Activated naive CD8-positive, alpha-beta T cell treated with anti-CD3 and anti-CD28 coated beads, Interleukin-2, amount 50 U/mL, for 16 hours (primary cell): ENCODE data around the gene USP7.
A peak's percentile ranks its signal among the peaks of the same experiment; 100 is the strongest.
"Not testable (repeated sequence)": the region's sequence is repeated elsewhere in the genome, so short reads cannot be mapped to it uniquely, and the experiment has no call there.

Experiments used
- DNase-seq: peaks from one replicate; pipeline ENCODE4 v3.0.0-alpha.2; 2020; ENCODE audit warnings: low read depth, low spot score

USP7 gene

GRCh38 chr16:8963821-8964441 is at the start of gene USP7:
Gene USP7, minus strand, starts transcription at chr16:8963906. Its CDS starts 621 bp downstream, at chr16:8963285.
- DNase-seq = peak; percentile 84

GRCh38 chr16:9013508-9013864 is 49.8 kb upstream of the USP7 start:
- no peak for DNase-seq

- no peak for DNase-seq
Measured at GRCh38 chr16:9012848-9013507, 49.3 kb upstream of the USP7 start.

GRCh38 chr16:9012330-9012729 is 48.6 kb upstream of the USP7 start:
- DNase-seq = no peak

- DNase-seq = peak; percentile 41
Measured at GRCh38 chr16:9008601-9009260, 45.0 kb upstream of the USP7 start.

GRCh38 chr16:9007177-9007794 is 43.6 kb upstream of the USP7 start:
- DNase-seq = no peak

- DNase-seq = no peak
Measured at GRCh38 chr16:9004183-9004582, 40.5 kb upstream of the USP7 start.

GRCh38 chr16:9003763-9004162 is 40.1 kb upstream of the USP7 start:
- DNase-seq = no peak

GRCh38 chr16:9003322-9003721 is 39.6 kb upstream of the USP7 start:
- DNase-seq = no peak

- no peak for DNase-seq
Measured at GRCh38 chr16:9002042-9002441, 38.3 kb upstream of the USP7 start.

- no peak for DNase-seq
Measured at GRCh38 chr16:9000664-9001063, 37.0 kb upstream of the USP7 start.

- no peak for DNase-seq
Measured at GRCh38 chr16:8999800-9000199, 36.1 kb upstream of the USP7 start.

GRCh38 chr16:8998108-8998507 is 34.4 kb upstream of the USP7 start:
- no peak for DNase-seq

- no peak for DNase-seq
Measured at GRCh38 chr16:8996891-8997290, 33.2 kb upstream of the USP7 start.

- no peak for DNase-seq
Measured at GRCh38 chr16:8990445-8990844, 26.7 kb upstream of the USP7 start.

GRCh38 chr16:8989099-8989878 is 25.6 kb upstream of the USP7 start:
- no peak for DNase-seq

GRCh38 chr16:8986818-8987191 is 23.1 kb upstream of the USP7 start:
- DNase-seq = no peak

GRCh38 chr16:8986111-8986510 is 22.4 kb upstream of the USP7 start:
- no peak for DNase-seq

GRCh38 chr16:8982816-8983215 is 19.1 kb upstream of the USP7 start:
- DNase-seq = no peak

- DNase-seq = not testable (repeated sequence)
Measured at GRCh38 chr16:8981901-8982300, 18.2 kb upstream of the USP7 start.

GRCh38 chr16:8976189-8976588 is 12.5 kb upstream of the USP7 start:
- not testable (repeated sequence) for DNase-seq

GRCh38 chr16:8975039-8975438 is 11.3 kb upstream of the USP7 start:
- no peak for DNase-seq
